H1 (cell line): Measurements from ENCODE around the gene KMT5B.

ENCODE experiments used
- BRCA1 ChIP-seq: IDR thresholded peaks from 2 replicates; pipeline ENCODE4 v1.6.1; 2012; ENCODE audit warnings: low read depth, low read length, improper control_type of control experiment
- EP300 ChIP-seq, 2 experiments: IDR thresholded peaks; 1 replicate in 1 of 2; 2 replicates in 1 of 2; pipeline ENCODE4 v1.6.1; 2011 to 2012; ENCODE audit warnings: low read depth in 2 of 2, low read length in 2 of 2, mild to moderate bottlenecking in 2 of 2, borderline replicate concordance in 1 of 2, inconsistent platforms in 1 of 2, moderate library complexity in 1 of 2
- POLR2A ChIP-seq, 2 experiments: IDR thresholded peaks; 1 replicate in 1 of 2; 2 replicates in 1 of 2; pipeline ENCODE4 v1.6.1; 2011; ENCODE audit warnings: low read depth in 2 of 2, low read length in 2 of 2, mild to moderate bottlenecking in 2 of 2; ENCODE audit errors: control extremely low read depth in 1 of 2
- RNF2 ChIP-seq: fragments of 200-900, 300-1000 bp; sonication (generic); IDR thresholded peaks from 2 replicates; pipeline ENCODE4 v1.7.1; 2016; ENCODE audit warnings: borderline replicate concordance, low read depth, mild to moderate bottlenecking, antibody characterized with exemption, low read length; ENCODE audit not compliant: poor library complexity, severe bottlenecking; ENCODE audit errors: missing control alignments
- TAF1 ChIP-seq: IDR thresholded peaks from 2 replicates; pipeline ENCODE4 v1.6.1; 2011; ENCODE audit warnings: mild to moderate bottlenecking, low read depth, low read length
- YY1 ChIP-seq: IDR thresholded peaks from 2 replicates; pipeline ENCODE4 v1.6.1; 2011; ENCODE audit warnings: low read depth, mild to moderate bottlenecking, low read length
- TF ChIP-seq, protein P1 (sequence below): IDR thresholded peaks from 2 replicates; pipeline ENCODE4 v1.6.1; 2012; ENCODE audit warnings: inconsistent platforms
- TF ChIP-seq, protein P2 (sequence below): IDR thresholded peaks from 2 replicates; pipeline ENCODE4 v1.6.1; 2012; ENCODE audit warnings: low read length, inconsistent platforms
- TF ChIP-seq, protein P3 (sequence below), 3 experiments: IDR thresholded peaks; 1 replicate in 2 of 3; 2 replicates in 1 of 3; pipeline versions ENCODE4 v1.5.1 to v1.6.1; 2011; ENCODE audit warnings: low read length in 3 of 3, mild to moderate bottlenecking in 3 of 3, inconsistent platforms in 2 of 3, low read depth in 1 of 3, moderate library complexity in 1 of 3; ENCODE audit not compliant: insufficient read depth in 1 of 3; ENCODE audit errors: control extremely low read depth in 1 of 3

DNA sequence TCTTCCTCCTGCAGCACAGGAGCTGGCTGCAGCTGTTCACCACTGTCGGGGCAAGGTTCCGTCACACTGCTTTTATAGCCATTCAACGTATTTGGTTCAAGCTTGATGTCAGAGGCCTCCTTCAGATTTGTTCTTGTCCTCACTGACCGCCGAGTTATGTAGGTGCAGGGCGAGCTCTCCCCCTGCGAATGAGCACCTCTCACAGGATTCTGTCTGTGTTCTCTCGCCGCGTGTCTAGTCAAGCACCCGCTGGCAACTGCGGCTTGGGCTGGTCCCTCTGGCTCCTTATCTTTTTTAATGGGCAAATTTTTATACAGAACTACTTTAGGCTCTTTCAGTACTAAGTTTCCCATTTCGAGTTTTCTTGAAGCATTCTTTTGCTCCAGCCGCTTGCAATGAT, 54.5 kb downstream of the KMT5B start:
- TF ChIP-seq POLR2A (IDR thresholded peaks at IDR 0.05; ENCODE audit: control extremely low read depth in 1 of 2, low read depth in 2 of 2, low read length in 2 of 2) = no peak
- TF ChIP-seq, protein P1, sequence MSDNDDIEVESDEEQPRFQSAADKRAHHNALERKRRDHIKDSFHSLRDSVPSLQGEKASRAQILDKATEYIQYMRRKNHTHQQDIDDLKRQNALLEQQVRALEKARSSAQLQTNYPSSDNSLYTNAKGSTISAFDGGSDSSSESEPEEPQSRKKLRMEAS = no peak
- no peak for TF ChIP-seq YY1
- TF ChIP-seq RNF2 = no peak
- TF ChIP-seq, protein P2, sequence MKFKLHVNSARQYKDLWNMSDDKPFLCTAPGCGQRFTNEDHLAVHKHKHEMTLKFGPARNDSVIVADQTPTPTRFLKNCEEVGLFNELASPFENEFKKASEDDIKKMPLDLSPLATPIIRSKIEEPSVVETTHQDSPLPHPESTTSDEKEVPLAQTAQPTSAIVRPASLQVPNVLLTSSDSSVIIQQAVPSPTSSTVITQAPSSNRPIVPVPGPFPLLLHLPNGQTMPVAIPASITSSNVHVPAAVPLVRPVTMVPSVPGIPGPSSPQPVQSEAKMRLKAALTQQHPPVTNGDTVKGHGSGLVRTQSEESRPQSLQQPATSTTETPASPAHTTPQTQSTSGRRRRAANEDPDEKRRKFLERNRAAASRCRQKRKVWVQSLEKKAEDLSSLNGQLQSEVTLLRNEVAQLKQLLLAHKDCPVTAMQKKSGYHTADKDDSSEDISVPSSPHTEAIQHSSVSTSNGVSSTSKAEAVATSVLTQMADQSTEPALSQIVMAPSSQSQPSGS = no peak
- TF ChIP-seq TAF1 = no peak
- TF ChIP-seq, protein P3, sequence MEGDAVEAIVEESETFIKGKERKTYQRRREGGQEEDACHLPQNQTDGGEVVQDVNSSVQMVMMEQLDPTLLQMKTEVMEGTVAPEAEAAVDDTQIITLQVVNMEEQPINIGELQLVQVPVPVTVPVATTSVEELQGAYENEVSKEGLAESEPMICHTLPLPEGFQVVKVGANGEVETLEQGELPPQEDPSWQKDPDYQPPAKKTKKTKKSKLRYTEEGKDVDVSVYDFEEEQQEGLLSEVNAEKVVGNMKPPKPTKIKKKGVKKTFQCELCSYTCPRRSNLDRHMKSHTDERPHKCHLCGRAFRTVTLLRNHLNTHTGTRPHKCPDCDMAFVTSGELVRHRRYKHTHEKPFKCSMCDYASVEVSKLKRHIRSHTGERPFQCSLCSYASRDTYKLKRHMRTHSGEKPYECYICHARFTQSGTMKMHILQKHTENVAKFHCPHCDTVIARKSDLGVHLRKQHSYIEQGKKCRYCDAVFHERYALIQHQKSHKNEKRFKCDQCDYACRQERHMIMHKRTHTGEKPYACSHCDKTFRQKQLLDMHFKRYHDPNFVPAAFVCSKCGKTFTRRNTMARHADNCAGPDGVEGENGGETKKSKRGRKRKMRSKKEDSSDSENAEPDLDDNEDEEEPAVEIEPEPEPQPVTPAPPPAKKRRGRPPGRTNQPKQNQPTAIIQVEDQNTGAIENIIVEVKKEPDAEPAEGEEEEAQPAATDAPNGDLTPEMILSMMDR (IDR thresholded peaks at IDR 0.05; ENCODE audit: control extremely low read depth in 1 of 3, insufficient read depth in 1 of 3, low read depth in 1 of 3, low read length in 3 of 3) = no peak
- no peak for TF ChIP-seq BRCA1
- no peak for TF ChIP-seq EP300 (IDR thresholded peaks at IDR 0.05; ENCODE audit: borderline replicate concordance in 1 of 2, low read depth in 2 of 2, low read length in 2 of 2)
